SK-N-MC (cell line): ENCODE measurements around the gene PLEKHD1.

Experiments
- EZH2 ChIP-seq: fragments of 200-600 bp; sonication (generic); IDR thresholded peaks from one replicate; pipeline ENCODE4 v1.6.1; 2017; ENCODE audit warnings: antibody characterized with exemption
- FOXP2 ChIP-seq: optimal IDR thresholded peaks from 2 replicates; pipeline ENCODE3; 2011; ENCODE audit warnings: mild to moderate bottlenecking, moderate library complexity; ENCODE audit not compliant: insufficient read depth; ENCODE audit errors: extremely low read length, control extremely low read depth
- POLR2AphosphoS5 ChIP-seq: IDR thresholded peaks from 2 replicates; pipeline ENCODE4 v1.6.1; 2012; ENCODE audit warnings: mild to moderate bottlenecking, low read depth, low read length, borderline replicate concordance

DNA sequence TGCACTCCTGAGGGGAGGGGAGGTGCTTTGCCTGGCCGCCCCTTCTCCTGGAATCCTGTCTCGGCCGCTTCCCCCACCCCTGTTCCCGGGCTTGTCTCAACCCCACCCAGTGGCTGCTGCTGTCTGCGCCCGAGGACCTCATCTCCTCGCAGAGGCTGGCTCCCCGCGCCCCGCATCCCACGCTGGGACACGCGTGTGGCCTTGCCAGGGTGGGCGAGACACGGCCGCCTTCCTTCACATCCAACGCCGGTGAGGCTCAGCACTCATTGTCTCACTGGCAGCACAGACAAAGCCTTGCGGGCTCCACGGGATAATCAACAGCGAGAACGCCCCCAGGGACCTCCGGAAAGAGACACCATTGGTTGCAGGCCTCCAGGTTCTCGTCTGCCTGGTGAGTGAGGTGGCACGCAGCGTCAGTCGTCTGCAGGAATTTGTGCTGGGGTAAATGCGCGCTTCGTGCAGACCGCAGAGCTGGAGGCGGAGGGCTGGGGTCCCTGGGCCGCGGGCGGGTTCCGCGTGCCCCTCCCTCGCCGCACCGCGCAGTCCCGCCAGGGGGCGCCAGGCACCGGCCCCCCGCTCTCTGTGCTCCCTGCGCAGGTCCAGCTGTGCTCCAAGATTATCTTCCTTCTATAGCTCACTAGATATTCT is 63.3 kb downstream of the PLEKHD1 start:
- TF ChIP-seq POLR2AphosphoS5: no peak
- TF ChIP-seq EZH2: no peak
- no peak for TF ChIP-seq FOXP2
